IMR-90 (cell line): ENCODE measurements around the gene MAGI1. TPM values are rescaled to one million over a fixed set of nuclear protein-coding genes. Genes with fewer than 3 reads are reported as not detected.

Source experiments
- ATAC-seq: fragments of 200-7000 bp; cut with Tn5 transposase; 2 replicates; pipeline ENCODE4 v1.9.1; 2020; ENCODE audit warnings: low read depth, mild to moderate bottlenecking, moderate library complexity
- BruUV-seq: library from RNA; stranded (reverse); fragments of 400-500 nt; replicated peaks from 2 replicates; lab custom pipeline; 2021; lab: Mats Ljungman, UMichigan
- CTCF ChIA-PET: fragments of 300-600 bp; formaldehyde crosslinking; extraction: SDS; loops from one replicate; lab custom pipeline; 2021; ENCODE audit warnings: antibody characterized with exemption; lab: Yijun Ruan, JAX
- POLR2A ChIA-PET: fragments of 300-600 bp; sonication (Branson Sonifier 250); formaldehyde crosslinking; loops from one replicate; lab custom pipeline; 2022; ENCODE audit warnings: antibody characterized with exemption; ENCODE audit not compliant: unreplicated experiment; lab: Charles Lee
- DNase-seq: peaks from one replicate; pipeline ENCODE4 v3.0.0; 2013
- H2AFZ ChIP-seq: replicated peaks from 2 replicates; pipeline ENCODE3; 2013; ENCODE audit warnings: low read length, mild to moderate bottlenecking; ENCODE audit not compliant: poor library complexity
- H2AK5ac ChIP-seq: 2 replicates; pipeline ENCODE4 v1.6.1; 2013; ENCODE audit warnings: low read depth, low read length, inconsistent platforms
- H2AK9ac ChIP-seq: replicated peaks from 2 replicates; pipeline ENCODE3; 2013; ENCODE audit warnings: mild to moderate bottlenecking, low read depth, low read length, moderate library complexity; ENCODE audit not compliant: poor library complexity
- H2BK120ac ChIP-seq: 2 replicates; pipeline ENCODE4 v1.6.1; 2013; ENCODE audit warnings: low read depth, low read length, inconsistent platforms
- H2BK15ac ChIP-seq: 3 replicates; pipeline ENCODE4 v1.6.1; 2013; ENCODE audit warnings: low read depth, low read length, inconsistent platforms
- H2BK20ac ChIP-seq: 2 replicates; pipeline ENCODE4 v1.6.1; 2013; ENCODE audit warnings: low read depth, mild to moderate bottlenecking, inconsistent platforms, low read length, moderate library complexity
- H2BK5ac ChIP-seq: 2 replicates; pipeline ENCODE4 v1.6.1; 2013; ENCODE audit warnings: mild to moderate bottlenecking, low read depth, low read length, inconsistent platforms; ENCODE audit not compliant: poor library complexity, severe bottlenecking
- H3K14ac ChIP-seq: replicated peaks from 2 replicates; pipeline ENCODE4 v1.6.1; 2013; ENCODE audit warnings: low read depth, low read length, inconsistent platforms
- H3K18ac ChIP-seq: 2 replicates; pipeline ENCODE4 v1.6.1; 2013; ENCODE audit warnings: low read depth, low read length, control low read depth
- H3K23ac ChIP-seq: 2 replicates; pipeline ENCODE4 v1.6.1; 2013; ENCODE audit warnings: low read depth, low read length, inconsistent platforms
- H3K27ac ChIP-seq: 2 replicates; pipeline ENCODE4 v1.5.1; 2013; ENCODE audit warnings: mild to moderate bottlenecking, control low read depth, low read length; ENCODE audit not compliant: insufficient read depth
- H3K27me3 ChIP-seq: 2 replicates; pipeline ENCODE4 v1.6.1; 2013; ENCODE audit warnings: low read length; ENCODE audit not compliant: control insufficient read depth, insufficient read depth
- H3K36me3 ChIP-seq: 2 replicates; pipeline ENCODE4 v1.6.1; 2013; ENCODE audit warnings: low read length, mixed read lengths; ENCODE audit not compliant: control insufficient read depth, insufficient read depth
- H3K4ac ChIP-seq: 2 replicates; pipeline ENCODE4 v1.6.1; 2013; ENCODE audit warnings: low read depth, low read length, inconsistent platforms
- H3K4me1 ChIP-seq: 2 replicates; pipeline ENCODE4 v1.6.1; 2013; ENCODE audit warnings: low read length, mixed read lengths; ENCODE audit not compliant: control insufficient read depth, insufficient read depth
- H3K4me2 ChIP-seq: 2 replicates; pipeline ENCODE4 v1.6.1; 2013; ENCODE audit warnings: low read depth, mild to moderate bottlenecking, control low read depth, low read length, moderate library complexity
- H3K4me3 ChIP-seq: 2 replicates; pipeline ENCODE4 v1.5.1; 2013; ENCODE audit warnings: low read depth, mild to moderate bottlenecking, control low read depth, low read length, moderate library complexity; ENCODE audit not compliant: insufficient read depth
- H3K56ac ChIP-seq: 2 replicates; pipeline ENCODE4 v1.6.1; 2013; ENCODE audit warnings: low read length, inconsistent platforms; ENCODE audit not compliant: insufficient read depth; ENCODE audit errors: extremely low read depth
- H3K79me1 ChIP-seq, 2 experiments: 2 replicates each; pipeline ENCODE4 v1.6.1; 2013; ENCODE audit warnings: low read length in 2 of 2, inconsistent platforms in 1 of 2, low read depth in 1 of 2
- H3K9ac ChIP-seq: 2 replicates; pipeline ENCODE4 v1.6.1; 2013; ENCODE audit warnings: low read depth, low read length, control low read depth
- H3K9me1 ChIP-seq: 2 replicates; pipeline ENCODE4 v1.6.1; 2013; ENCODE audit warnings: low read length, inconsistent platforms; ENCODE audit not compliant: insufficient read depth
- H3K9me3 ChIP-seq: 2 replicates; pipeline ENCODE4 v1.6.1; 2013; ENCODE audit warnings: low read length; ENCODE audit not compliant: control insufficient read depth, insufficient read depth
- H4K20me1 ChIP-seq: 2 replicates; pipeline ENCODE4 v1.6.1; 2013; ENCODE audit warnings: low read length, inconsistent platforms; ENCODE audit not compliant: insufficient read depth
- H4K5ac ChIP-seq: 2 replicates; pipeline ENCODE4 v1.6.1; 2013; ENCODE audit warnings: mild to moderate bottlenecking, low read depth, low read length, control low read depth
- H4K8ac ChIP-seq, 2 experiments: 2 replicates each; pipeline ENCODE4 v1.6.1; 2013; ENCODE audit warnings: low read depth in 2 of 2, low read length in 2 of 2, control low read depth in 1 of 2, inconsistent platforms in 1 of 2
- H4K91ac ChIP-seq: 2 replicates; pipeline ENCODE4 v1.6.1; 2013; ENCODE audit warnings: low read depth, low read length, inconsistent platforms; ENCODE audit not compliant: insufficient read depth
- CEBPB ChIP-seq: IDR thresholded peaks from 2 replicates; pipeline ENCODE4 v1.6.1; 2012; ENCODE audit warnings: low read depth, low read length, improper control_type of control experiment
- CHD1 ChIP-seq: IDR thresholded peaks from 2 replicates; pipeline ENCODE4 v1.6.1; 2012; ENCODE audit warnings: low read depth, low read length, improper control_type of control experiment
- ELK1 ChIP-seq: fragments of 150-350 bp; IDR thresholded peaks from 2 replicates; pipeline ENCODE4 v1.6.1; 2016; ENCODE audit warnings: low read depth, mild to moderate bottlenecking, low read length, moderate library complexity, borderline replicate concordance
- FOS ChIP-seq: fragments of 150-350 bp; IDR thresholded peaks from 2 replicates; pipeline ENCODE4 v1.6.1; 2016; ENCODE audit warnings: low read depth, low read length
- MAZ ChIP-seq: IDR thresholded peaks from 2 replicates; pipeline ENCODE4 v1.6.1; 2012; ENCODE audit warnings: low read depth, mild to moderate bottlenecking, low read length, improper control_type of control experiment, moderate library complexity, borderline replicate concordance
- MXI1 ChIP-seq: IDR thresholded peaks from 2 replicates; pipeline ENCODE4 v1.6.1; 2012; ENCODE audit warnings: low read depth, mild to moderate bottlenecking, low read length, moderate library complexity, borderline replicate concordance
- NFE2L2 ChIP-seq: fragments of 150-350 bp; IDR thresholded peaks from 2 replicates; pipeline ENCODE4 v1.6.1; 2016; ENCODE audit warnings: low read depth, mild to moderate bottlenecking, low read length
- RAD21 ChIP-seq: IDR thresholded peaks from 2 replicates; pipeline ENCODE4 v1.6.1; 2012; ENCODE audit warnings: low read length, improper control_type of control experiment
- USF2 ChIP-seq: fragments of 150-350 bp; IDR thresholded peaks from 2 replicates; pipeline ENCODE4 v1.6.1; 2017; ENCODE audit warnings: mild to moderate bottlenecking, antibody characterized with exemption, low read length, low read depth
- WGBS, 2 experiments: methylation state at CpG; one replicate each; pipeline versions ENCODE4 v1.1.5 to v1.1.7; 2013; ENCODE audit warnings: missing lambda C conversion rate in 2 of 2; ENCODE audit not compliant: insufficient read length in 1 of 2; ENCODE audit errors: extremely low coverage in 2 of 2; 5-methylcytosine and 5-hydroxymethylcytosine counted together
- dilution Hi-C: fragments of 300-500 bp; cut with HindIII; formaldehyde crosslinking; loops from one replicate; pipeline ENCODE4 v1.14.3; 2018; ENCODE audit warnings: low sequenced_read_pairs; ENCODE audit not compliant: unreplicated experiment
- in situ Hi-C: fragments of 300-500 bp; cut with MboI; formaldehyde crosslinking; loops from 3 replicates; pipeline ENCODE4 v1.14.3; 2019; ENCODE audit warnings: low sequenced_read_pairs, inconsistent platforms, mixed read lengths
- intact Hi-C: fragments of 100-400 bp; cut with micrococcal nuclease; formaldehyde crosslinking; loops from 2 replicates; pipeline ENCODE4 v1.10.0; 2022
- polyA plus RNA-seq, 3 experiments: library from polyadenylated mRNA; depleted of rRNA; stranded (reverse); fragments of >200 nt; gene quantifications; 2 replicates each; pipeline ENCODE4 v1.2.3, GENCODE V29; 2012; ENCODE audit warnings: low replicate concordance in 1 of 3
- total RNA-seq: library from RNA; depleted of rRNA; stranded (reverse); fragments of >200 nt; gene quantifications from 2 replicates; pipeline ENCODE4 v1.2.3, GENCODE V29; 2012

Gene MAGI1
- total and polyA plus RNA-seq, 2 of the 4 experiments (the other 2 are of a cell fraction): 14.5 to 24.2 TPM

GRCh38 chr3:66010739-66011655 lies 27.7 kb downstream of the MAGI1 start:
- no peak overlapping the region for H3K4me2 ChIP-seq
- no peak overlapping the region; the same call in 1 of the 2 replicates for H3K18ac ChIP-seq
- WGBS, 2 experiments: 100% methylated on average over 4 of the region's 10 CpGs; no CpG with 5 or more reads in 1 of the 2 experiments
- TF ChIP-seq USF2 (no peak), MAZ (no peak), NFE2L2 (no peak), RAD21 (no peak), FOS (no peak), CEBPB (no peak), CHD1 (no peak), MXI1 (no peak), ELK1 (no peak)
- H2AK5ac ChIP-seq: no peak overlapping the region
- H3K23ac ChIP-seq: no peak overlapping the region
- no peaks in the 10 kb centered on the region for H3K9me3 ChIP-seq
- in situ Hi-C loops: no loop called here
- BruUV-seq: no TSS peak
- H3K9me1 ChIP-seq: peaks cover 17% of the 10 kb centered on the region
- no peak overlapping the region for H3K9ac ChIP-seq
- no peak overlapping the region for H4K5ac ChIP-seq
- POLR2A ChIA-PET: no interaction called here
- no peak overlapping the region for H2BK5ac ChIP-seq
- no peak overlapping the region for H3K4me3 ChIP-seq
- dilution Hi-C loops: no loop called here
- peak overlapping the region; percentile 31 for H3K14ac ChIP-seq
- no peaks in the 10 kb centered on the region for H3K36me3 ChIP-seq
- H3K4ac ChIP-seq: 0 out of 2 replicates have a peak overlapping the region, but pooled peaks have one; percentile 29
- H4K20me1 ChIP-seq: peaks cover 38% of the 10 kb centered on the region; the same call in 1 of the 2 replicates
- peak; percentile 47; the same call in 1 of the 2 replicates for ATAC-seq
- no peaks in the 10 kb centered on the region for H3K27me3 ChIP-seq
- no peak overlapping the region for H2BK15ac ChIP-seq
- peak overlapping the region in 1 of 2 experiments; percentile 30; a peak in 1 of 4 replicates for H4K8ac ChIP-seq
- H2AFZ ChIP-seq: no peak overlapping the region
- no peak overlapping the region for H4K91ac ChIP-seq
- DNase-seq: no peak
- H3K56ac ChIP-seq: no peak overlapping the region
- CTCF ChIA-PET: interaction anchor here (0.5 to 0.7 kb wide), 2 partner anchors 9 to 27 kb away, joined by 3 to 4 read pairs; no protein-coding TSS in a partner anchor
- H2BK20ac ChIP-seq: peak overlapping the region; percentile 20; the same call in 1 of the 2 replicates
- peaks cover 10% of the 10 kb centered on the region for H3K4me1 ChIP-seq
- peak overlapping the region; percentile 29 for H2AK9ac ChIP-seq
- H2BK120ac ChIP-seq: no peak overlapping the region
- intact Hi-C loops: no loop called here
- H3K79me1 ChIP-seq: peaks cover 40 to 57% of the 10 kb centered on the region in 2 experiments
- peak overlapping the region; percentile 14; the same call in 1 of the 2 replicates for H3K27ac ChIP-seq
